ENCODE results near the gene BRCA1.
A peak's percentile ranks its signal among the peaks of the same experiment; 100 is the strongest.
"Not testable (repeated sequence)": the region's sequence is repeated elsewhere in the genome, so short reads cannot be mapped to it uniquely, and the experiment has no call there.

BRCA1 gene

DNA sequence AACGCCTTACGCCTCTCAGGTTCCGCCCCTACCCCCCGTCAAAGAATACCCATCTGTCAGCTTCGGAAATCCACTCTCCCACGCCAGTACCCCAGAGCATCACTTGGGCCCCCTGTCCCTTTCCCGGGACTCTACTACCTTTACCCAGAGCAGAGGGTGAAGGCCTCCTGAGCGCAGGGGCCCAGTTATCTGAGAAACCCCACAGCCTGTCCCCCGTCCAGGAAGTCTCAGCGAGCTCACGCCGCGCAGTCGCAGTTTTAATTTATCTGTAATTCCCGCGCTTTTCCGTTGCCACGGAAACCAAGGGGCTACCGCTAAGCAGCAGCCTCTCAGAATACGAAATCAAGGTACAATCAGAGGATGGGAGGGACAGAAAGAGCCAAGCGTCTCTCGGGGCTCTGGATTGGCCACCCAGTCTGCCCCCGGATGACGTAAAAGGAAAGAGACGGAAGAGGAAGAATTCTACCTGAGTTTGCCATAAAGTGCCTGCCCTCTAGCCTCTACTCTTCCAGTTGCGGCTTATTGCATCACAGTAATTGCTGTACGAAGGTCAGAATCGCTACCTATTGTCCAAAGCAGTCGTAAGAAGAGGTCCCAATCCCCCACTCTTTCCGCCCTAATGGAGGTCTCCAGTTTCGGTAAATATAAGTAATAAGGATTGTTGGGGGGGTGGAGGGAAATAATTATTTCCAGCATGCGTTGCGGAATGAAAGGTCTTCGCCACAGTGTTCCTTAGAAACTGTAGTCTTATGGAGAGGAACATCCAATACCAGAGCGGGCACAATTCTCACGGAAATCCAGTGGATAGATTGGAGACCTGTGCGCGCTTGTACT, at the start of gene BRCA1:
Gene BRCA1 (minus strand): TSS at position 232 of the 834 bp plus-strand sequence. CDS start 1,268 bp downstream, outside the sequence.
- FAIRE-seq (peak; percentile 98), DNase-seq (ENCODE audit: insufficient read length, low spot score) (peak; percentile 100)

DNA sequence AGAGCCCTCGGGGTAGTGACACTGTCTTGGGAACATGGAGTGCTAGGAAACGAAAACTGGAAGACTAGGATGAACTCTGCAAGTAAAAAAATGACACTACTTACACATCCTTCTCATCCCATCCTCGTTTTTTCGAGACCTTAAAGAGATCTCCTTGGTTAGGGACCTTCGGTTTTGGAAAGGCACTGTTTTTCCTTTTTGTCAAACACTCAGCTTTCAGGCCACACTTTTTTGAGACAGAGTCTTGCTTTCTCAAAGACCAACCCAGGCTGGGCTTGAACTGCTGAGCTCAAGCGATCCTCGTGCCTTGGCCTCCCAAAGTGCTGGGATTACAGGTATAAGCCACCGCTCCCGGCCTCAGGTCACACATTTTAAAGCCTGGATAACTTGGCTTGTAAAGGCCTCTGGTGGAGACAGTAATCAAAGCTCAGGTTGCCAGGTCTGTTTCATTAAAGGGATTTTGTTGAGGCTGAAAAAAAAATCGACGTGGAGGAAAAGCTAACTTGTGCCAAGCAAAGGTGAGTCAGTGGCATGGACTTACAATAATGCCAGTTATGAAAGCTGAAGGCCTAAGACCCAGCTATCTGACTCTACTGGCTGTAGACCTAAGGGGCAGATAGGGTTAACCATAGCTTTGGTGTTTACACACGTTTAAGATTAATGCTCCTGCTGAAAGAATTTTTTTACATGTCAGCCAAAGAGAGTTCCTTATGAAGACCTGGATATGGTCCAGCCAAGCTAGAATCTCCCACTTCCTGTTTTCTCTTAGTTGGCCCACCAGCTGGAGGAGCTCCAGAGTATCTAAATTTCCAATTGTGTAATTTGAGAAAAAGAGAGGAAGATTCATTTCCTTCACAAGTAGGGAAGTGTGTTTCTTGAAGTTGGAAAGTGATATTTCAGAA, 46.7 kb upstream of the BRCA1 start:
- no peak for DNase-seq (ENCODE audit: insufficient read length, low spot score)
- FAIRE-seq = peak; percentile 63

DNA sequence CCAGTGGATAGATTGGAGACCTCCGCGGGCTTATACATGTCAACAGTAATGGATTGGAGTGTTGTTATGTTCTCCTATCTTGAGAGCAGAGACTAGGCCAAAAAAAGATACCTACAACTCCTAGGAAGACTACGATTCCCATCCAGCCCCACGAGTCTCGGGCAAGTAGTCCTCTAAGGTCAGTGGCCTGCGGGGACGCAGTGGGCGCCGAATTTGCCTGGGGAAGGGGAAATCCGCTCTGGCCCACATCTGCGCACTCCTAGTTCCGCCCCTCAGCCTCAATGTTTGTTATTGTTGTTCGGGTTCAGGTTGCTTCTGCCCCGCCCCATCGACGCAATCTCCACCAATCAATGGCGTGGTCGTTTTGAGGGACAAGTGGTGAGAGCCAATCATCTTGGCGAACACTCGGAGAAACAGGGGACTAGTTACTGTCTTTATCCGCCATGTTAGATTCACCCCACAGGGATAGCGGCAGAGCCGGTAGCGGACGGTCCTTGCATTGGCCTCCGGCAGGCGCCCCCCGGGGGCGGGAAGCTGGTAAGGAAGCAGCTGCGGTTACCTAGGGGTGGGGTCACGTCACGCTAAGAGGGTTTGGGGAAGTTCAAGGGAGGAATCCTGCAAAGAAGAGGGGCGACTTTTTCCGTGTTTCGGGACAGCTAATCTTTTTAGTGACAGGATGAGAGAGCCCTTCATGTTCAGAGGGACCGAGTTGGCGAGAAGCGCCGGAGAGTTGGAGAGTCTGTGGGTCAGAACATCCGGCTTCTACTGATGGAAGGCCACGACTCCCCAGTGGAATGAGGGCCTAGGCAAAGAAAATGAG, 45.8 kb upstream of the BRCA1 start, which contains the start of gene NBR1:
Gene NBR1 (plus strand): TSS at position 449 of the 820 bp plus-strand sequence. CDS start 4,586 bp downstream, outside the sequence.
- peak; percentile 75 for DNase-seq (ENCODE audit: insufficient read length, low spot score)
- FAIRE-seq = peak; percentile 98

DNA sequence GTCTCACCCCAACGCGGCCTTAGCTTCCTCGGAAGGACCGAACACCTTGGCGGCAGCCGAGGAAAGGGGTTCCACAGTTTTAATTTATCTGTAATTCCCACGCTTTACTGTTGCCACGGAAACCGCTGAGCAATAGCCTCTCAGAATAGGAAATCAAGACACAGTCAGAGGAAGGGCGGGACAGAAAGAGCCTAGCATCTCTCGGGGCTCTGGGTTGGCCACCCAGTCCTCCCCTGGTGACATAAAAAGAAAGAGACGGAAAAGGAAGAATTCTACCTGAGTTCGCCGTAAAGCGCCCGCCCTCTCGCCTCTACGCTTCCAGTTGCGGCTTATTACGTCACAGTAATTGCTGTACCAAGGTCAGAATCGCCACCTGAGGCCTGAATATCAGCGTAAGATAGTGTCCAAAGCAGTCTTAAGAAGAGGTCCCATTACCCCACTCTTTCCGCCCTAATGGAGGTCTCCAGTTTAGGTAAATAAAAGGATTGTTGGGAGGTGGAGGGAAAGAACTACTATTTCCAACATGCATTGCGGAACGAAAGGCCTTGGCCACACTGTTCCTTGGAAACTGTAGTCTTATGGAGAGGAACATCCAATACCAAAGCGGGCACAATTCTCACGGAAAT, 45.1 kb upstream of the BRCA1 start:
- DNase-seq (ENCODE audit: insufficient read length, low spot score) (peak; percentile 86), FAIRE-seq (peak; percentile 94)

DNA sequence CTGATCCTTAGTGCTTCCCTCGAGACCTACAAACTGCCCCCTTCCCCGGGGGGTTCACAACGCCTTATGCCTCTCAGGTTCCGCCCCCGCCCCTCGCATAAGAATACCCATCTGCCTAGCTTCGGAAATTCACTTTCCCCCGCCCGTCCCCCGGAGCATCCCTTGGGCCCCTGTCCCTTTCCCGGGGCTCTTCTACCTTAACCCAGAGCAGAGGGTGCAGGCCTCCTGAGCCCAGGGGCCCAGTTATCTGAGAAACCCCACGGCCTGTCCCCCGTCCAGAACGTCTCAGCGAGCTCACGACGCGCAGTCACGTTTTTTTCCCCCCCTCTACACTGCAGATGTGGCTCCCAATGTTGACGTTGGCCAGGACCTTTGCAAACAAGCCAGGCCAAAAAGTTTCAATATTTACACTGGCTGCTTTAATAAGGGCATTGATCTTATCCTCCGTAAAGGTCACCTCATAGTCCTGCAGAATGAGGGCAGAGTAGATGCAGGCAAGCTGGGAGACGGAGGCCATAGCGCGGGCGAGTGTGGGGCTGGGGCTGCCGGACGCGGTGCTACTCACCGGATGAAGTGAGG, 44.5 kb upstream of the BRCA1 start:
- DNase-seq (ENCODE audit: insufficient read length, low spot score) (no peak), FAIRE-seq (no peak)

DNA sequence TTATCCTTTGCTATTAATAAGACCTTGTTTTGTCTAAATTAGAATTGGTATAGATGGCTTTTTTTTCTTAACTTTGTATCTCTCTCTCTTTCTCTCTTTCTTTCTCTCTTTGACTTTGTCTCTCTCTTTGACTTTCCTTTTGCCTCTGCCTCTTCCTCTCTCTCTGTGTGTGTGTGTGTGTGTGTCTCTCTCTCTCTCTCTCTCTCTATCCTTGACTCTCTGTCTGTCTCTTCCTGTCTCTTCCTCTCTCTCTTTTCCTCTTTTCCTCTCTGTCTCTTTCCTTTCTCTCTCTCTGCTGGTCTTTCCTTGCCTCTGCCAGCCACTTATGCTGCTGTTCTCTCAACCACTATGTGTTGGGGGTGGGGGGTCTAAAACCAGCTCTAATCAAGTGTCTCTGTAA, 40.8 kb upstream of the BRCA1 start:
- DNase-seq (ENCODE audit: insufficient read length, low spot score); FAIRE-seq: not testable (repeated sequence)

DNA sequence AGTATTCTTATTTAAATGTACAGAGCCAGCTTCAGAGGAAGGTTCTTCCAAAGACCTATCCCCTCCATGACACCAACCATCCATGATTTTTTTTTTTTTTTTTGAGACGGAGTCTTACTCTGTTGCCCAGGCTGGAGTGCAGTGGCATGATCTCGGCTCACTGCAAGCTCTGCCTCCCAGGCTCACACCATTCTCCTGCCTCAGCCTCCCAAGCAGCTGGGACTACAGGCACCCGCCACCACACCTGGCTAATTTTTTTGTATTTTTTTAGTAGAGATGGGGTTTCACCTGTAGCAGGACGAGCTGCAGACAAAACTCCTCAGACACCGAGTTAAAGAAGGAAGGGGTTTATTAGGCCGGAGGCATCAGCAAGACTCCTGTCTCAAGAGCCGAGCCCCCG, 34.8 kb upstream of the BRCA1 start:
- not testable (repeated sequence) for FAIRE-seq; DNase-seq (ENCODE audit: insufficient read length, low spot score)

DNA sequence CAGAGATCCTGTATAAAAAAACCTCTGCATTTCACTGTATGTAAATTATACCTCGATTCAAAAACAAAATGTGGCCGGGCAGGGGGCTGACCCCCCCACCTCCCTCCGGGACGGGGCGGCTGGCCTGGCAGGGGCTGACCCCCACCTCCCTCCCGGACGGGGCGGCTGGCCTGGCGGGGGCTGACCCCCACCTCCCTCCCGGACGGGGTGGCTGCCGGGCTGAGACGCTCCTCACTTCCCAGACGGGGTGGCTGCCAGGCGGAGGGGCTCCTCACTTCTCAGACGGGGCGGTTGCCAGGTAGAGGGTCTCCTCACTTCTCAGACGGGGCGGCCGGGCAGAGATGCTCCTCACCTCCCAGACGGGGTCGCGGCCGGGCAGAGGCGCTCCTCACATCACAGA, 34.1 kb upstream of the BRCA1 start:
- not testable (repeated sequence) for FAIRE-seq; DNase-seq (ENCODE audit: insufficient read length, low spot score)

DNA sequence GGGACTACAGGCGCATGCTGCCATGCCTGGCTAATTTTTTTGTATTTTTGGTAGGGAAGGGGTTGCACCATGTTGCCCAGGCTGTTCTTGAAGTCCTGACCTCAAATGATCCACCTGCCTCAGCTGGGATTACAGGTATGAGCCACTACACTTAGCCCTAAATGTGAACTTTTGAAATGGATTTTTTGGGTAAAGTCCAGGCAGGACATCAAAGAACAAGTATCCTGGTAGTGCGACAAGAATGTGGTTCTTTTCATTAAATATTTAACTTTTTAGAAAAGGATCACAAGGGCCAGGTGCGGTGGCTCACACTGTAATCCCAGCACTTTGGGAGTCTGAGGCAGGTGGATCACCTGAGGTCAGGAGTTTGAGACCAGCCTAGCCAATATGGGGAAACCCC, 30.5 kb upstream of the BRCA1 start:
- no peak for FAIRE-seq
- no peak for DNase-seq (ENCODE audit: insufficient read length, low spot score)

DNA sequence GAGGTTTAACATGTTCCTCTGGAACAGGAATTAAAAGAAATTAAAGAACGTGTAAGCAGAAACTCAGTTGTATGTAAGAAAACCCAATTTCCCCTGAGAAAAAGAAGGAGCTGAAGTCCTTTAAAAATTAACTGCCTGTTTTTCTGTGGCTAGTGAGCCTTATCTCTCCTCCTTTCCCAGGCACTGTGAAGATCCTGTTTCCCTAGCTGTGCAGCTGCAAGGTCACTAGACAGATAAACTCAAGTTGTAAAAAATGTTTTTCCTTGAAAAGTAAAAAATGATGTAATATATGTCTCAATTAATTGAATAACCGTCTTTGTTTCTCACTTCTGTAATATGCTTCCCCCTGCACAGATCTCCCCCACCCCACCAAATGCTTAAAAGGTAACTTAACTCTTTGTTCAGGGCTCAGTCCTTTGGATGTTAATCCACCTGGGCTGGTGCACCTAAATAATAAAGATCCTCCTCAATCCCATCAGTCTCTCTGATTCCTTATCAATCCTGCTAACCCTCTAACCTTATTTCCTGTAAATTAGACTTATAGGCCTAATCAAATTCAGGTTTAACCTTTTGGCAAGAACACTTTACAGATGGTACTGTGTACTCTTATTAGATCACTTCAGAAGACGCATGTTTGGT, 28.2 kb upstream of the BRCA1 start:
- FAIRE-seq; DNase-seq (ENCODE audit: insufficient read length, low spot score): not testable (repeated sequence)

DNA sequence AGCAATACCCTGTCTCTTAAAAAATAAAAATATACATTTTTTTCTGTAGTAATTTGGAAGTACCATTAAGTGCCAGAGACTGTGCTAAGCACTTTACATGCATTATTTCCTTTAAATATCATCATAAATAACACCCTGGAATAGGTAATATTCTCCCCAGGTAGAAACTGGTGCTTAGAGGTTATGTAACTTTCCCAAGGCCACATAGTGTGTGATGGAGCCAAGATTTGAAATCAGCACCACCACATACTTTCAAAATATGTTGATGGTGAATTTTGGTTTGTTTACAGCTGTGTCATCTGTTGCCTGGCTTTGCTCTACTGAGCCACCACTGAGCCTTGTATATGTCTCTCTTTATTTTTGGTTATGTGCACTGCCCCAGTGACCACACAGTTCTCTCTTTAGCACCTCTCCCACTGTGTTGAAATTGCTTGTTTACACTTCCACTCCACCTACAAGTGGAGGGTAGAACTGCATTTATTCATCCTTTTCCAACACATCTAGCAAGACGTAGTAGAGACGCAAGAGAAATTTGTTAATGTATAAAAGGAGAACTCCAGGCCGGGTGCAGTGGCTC, 26.8 kb upstream of the BRCA1 start:
- FAIRE-seq (no peak), DNase-seq (ENCODE audit: insufficient read length, low spot score) (no peak)

DNA sequence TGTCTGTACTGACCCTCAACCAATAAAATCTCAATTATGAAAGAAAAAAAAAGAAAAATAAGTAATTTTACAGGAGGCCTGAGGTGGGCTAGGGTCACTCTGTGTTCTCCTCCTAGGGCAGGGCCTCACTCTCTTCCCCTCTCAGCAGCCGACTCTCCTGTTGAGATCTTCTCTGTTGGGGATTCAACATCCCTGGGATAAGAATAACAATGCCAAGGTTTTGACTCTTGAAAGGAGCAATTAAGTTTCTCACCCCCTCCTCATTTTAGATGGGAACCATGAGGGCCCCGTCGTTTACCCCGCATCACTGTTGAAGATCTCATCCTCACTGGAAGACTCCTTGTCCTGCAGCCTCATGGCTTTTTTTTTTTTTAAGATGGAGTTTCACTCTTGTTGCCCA, 21.5 kb upstream of the BRCA1 start:
- FAIRE-seq (no peak), DNase-seq (ENCODE audit: insufficient read length, low spot score) (no peak)

DNA sequence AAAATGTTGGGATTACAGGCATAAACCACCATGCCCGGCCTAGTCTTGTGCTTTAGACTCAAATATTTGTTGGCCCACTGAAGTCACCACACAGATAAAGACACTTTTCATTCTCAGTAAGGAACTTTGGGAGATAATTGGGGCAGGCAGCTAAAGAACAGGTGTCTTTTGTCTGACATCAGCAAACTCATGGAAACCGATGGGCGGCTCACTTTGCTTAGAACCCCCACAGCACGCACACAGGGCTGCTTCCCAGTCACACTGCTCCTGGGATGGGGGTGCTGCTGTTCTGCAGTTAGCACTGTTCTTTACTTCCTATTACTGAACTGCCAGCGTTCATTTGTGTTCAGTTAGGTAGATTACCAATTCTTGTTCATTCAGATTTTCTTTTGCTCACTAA, 18.0 kb upstream of the BRCA1 start:
- DNase-seq (ENCODE audit: insufficient read length, low spot score) (no peak), FAIRE-seq (no peak)

DNA sequence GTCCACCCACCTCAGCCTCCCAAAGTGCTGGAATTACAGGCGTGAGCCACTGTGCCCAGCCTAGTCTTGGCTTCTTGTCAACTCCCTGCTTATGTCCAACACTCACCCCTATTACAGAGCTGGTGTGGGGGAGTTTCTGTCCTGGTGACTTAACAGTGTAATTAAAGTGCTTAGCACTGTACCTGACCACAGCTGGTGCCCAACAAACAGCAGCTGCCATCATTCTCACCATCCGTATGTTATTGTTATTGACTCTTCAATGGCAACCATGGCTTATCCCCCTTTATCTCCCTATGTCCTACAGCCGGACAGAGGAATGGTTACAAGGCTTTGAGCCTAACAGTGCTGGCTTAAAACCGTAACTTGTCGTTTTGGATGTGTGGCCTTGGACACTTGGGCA, 17.0 kb upstream of the BRCA1 start:
- no peak for FAIRE-seq
- no peak for DNase-seq (ENCODE audit: insufficient read length, low spot score)

DNA sequence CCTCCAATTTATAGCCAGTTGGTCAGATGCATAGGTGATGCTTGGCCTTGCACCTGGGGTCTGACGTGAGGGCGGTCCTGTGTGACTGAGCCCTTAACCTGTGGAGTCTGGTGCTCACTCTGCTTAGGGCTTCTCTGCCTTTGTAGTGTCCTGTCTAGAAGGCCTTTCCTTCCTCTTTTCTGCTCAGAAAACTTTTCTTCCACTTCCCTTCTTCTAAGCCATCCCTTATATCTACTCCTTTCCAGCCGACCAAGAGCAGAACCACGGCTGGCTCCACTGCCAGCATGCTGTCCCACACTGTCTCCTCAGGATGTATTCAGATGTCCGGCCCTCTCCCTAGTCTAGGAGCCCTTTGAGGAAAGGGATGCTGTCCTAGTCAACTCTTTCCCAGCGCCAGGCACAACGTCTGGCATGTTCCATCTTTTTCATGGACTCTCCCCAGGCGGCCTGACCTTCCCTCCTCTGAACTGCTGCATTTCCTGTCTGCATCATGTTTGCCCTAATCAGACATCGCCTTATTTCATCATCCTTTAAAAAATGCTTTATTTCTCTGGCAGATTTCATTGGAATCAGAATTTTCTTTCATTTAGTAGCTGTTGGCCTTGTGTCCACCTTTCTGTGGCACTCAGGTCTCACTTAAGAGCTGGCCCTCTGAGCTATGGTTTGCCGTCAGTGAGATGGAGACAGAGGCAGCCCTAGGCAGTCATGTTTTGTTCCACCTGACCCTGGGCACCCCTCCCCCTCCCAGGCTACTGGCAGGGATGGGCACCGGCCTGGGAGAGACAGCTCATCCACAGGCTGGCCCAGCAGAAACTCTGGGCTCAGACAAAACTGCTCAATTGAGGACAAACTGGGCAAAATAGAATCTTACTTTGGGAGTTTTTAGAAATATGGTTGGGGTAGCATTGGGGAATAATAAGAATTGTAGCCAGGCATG, 15.5 kb upstream of the BRCA1 start:
- FAIRE-seq (no peak), DNase-seq (ENCODE audit: insufficient read length, low spot score) (no peak)

DNA sequence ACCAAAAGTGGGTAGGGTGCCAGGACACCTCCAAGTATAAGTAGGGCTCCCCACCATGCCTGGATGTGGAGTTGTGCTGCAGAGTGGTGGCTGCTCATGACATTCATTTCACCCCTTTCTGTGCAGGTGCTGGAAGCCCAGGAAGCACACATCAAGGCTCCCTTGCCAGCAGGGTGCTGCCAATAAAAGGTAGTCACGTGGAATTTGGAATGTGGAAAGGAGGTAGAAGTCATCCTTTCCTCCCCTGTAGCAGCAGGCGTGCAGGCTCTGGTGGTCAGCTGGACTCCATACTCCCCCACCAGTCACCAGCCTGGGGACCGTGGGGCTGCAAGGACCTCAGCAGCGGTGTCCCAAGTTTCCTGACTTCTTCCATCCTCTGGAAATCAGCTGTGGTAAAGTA, 13.4 kb upstream of the BRCA1 start:
- not testable (repeated sequence) for DNase-seq (ENCODE audit: insufficient read length, low spot score); FAIRE-seq

DNA sequence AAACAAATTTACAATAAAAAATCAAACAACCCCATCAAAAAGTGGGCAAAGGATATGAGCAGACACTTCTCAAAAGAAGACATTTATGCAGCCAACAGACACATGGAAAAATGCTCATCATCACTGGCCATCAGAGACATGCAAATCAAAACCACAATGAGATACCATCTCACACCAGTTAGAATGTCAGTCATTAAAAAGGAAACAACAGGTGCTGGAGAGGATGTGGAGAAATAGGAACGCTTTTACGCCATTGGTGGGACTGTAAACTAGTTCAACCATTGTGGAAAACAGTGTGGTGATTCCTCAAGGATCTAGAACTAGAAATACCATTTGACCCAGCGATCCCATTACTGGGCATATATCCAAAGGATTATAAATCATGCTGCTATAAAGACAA, 11.4 kb upstream of the BRCA1 start:
- not testable (repeated sequence) for FAIRE-seq; DNase-seq (ENCODE audit: insufficient read length, low spot score)

DNA sequence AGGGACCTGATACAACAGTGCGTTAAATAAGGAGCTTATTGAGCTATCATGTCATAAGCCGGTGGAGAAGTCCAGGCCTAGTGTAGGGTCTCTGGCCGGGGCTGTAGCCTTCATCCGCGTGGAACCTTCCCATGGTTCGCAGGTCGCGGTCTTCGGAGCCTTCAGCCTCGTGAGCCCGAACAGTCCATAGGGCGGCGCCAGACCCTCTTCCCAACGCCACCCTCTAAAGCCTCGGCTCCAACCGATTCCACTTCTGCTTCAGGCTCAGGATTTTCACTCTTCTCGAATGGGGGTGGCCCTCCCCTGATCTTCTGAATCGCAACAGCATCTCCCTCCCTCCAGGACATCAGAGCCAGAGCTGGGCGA, 10.3 kb upstream of the BRCA1 start:
- no peak for FAIRE-seq
- DNase-seq (ENCODE audit: insufficient read length, low spot score) = no peak
